Measurements from ENCODE around the gene PPP2R3B. TPM values are rescaled to one million over a fixed set of nuclear protein-coding genes. Genes with fewer than 3 reads are reported as not detected.

The PPP2R3B gene
- total RNA-seq, 1 experiment from 2014 or later = 130 TPM

DNA sequence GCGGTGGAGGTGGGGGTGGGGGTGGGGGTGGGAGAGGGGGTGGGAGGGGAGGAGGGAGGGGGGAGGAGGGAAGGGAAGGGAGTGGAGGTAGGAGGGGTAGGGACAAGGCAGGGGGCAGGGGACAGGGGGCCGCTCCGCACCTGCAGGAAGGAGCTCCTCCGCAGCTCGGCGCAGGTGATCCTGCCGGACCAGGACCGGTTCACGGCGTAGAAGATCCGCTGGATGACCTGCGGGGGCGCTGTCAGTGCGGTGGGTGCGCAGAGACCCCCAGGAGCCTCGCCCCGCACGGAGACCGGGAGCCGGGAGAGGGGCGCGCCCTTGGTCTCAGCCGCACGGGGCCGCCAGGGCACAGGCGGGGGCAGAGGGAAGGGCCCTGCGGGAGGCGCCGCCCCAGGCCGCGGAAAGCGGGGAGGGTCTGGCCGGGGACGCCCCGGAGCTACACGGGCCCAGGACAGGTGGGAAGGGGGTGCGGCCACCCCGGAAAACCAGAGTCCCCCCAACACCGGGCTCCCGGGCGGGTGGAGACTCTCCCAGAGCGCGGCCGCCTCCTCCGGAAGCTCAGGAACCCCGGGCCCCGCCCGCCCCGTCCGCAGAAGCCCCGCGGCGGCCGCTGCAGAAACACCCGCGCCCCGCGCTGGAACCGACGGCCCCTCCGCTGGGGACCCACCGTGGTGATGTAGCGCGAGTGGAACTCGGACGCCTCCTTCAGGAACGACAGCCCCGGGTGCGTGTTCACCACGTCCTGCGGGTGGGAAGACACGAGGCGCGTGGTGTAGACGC lies 40.5 kb downstream of the PPP2R3B start:
- peak; percentile 38 for DNase-seq (ENCODE audit: low spot score)
- no peak for TF ChIP-seq JAZF1 (CRISPR knock-in tag; IDR thresholded peaks at IDR 0.05)
- TF ChIP-seq, protein P1, sequence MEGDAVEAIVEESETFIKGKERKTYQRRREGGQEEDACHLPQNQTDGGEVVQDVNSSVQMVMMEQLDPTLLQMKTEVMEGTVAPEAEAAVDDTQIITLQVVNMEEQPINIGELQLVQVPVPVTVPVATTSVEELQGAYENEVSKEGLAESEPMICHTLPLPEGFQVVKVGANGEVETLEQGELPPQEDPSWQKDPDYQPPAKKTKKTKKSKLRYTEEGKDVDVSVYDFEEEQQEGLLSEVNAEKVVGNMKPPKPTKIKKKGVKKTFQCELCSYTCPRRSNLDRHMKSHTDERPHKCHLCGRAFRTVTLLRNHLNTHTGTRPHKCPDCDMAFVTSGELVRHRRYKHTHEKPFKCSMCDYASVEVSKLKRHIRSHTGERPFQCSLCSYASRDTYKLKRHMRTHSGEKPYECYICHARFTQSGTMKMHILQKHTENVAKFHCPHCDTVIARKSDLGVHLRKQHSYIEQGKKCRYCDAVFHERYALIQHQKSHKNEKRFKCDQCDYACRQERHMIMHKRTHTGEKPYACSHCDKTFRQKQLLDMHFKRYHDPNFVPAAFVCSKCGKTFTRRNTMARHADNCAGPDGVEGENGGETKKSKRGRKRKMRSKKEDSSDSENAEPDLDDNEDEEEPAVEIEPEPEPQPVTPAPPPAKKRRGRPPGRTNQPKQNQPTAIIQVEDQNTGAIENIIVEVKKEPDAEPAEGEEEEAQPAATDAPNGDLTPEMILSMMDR (IDR thresholded peaks at IDR 0.05) = 0 out of 2 replicates have a peak, but pooled peaks have one; percentile 15
- Mint-ChIP-seq H3K4me1 (peaks cover 5% of the 10 kb centered on the region; the same call in 1 of the 2 replicates), H3K36me3 (peaks cover 25% of the 10 kb centered on the region), H3K27ac (no peak overlapping the region), H3K4me3 (no peak overlapping the region), H3K9me3 (no peaks in the 10 kb centered on the region), H3K27me3 (ENCODE audit: low read depth) (no peaks in the 10 kb centered on the region)
- ChIA-PET CTCF (no interaction called here), POLR2A (no interaction called here)
- ATAC-seq = peak; percentile 46

DNA sequence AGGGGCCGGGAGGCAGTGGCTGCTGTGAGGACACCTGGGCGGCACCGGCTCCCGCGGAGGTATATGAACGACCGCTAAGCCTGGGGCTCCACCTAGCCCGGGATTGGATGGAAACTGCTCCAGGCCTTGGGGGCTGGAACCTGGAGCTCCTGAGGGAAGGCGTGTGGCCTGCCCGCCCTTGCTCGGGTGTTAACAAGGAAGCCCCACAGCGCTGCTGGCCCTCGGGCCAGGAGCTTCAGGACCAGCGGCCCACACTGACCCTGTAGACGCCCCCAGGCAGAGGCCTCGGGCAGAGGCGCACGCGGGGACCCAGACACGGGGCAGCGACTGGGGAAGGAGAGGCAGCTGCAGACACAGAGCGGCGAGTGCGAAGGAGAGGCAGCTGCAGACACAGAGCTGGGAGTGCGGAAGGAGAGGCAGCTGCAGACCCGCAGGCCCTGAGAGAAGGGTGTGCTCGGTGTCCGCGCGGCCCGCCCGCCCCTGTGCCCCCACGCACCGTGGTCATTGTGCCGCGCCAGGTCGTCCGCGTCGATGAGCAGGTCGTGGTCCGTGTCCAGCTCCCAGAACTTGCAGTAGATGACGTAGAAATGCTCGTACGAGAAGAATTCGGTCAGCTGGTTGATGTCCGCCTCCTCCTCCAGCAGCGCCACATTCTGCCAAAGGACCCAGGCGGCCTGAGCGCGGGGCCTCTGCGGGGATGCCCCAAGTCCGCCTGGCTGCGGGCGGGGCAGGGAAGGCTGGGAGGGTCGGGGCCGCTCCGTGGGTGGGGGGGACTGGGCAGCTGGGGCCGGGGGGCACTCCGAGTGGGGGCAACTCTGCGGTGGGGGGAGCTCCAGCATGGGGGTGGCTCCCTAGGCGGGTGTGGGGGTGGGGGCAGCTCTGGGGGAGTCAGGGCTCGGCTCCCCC lies 41.4 kb downstream of the PPP2R3B start:
- no peaks in the 10 kb centered on the region for H3K9me3 Mint-ChIP-seq
- peaks cover 4% of the 10 kb centered on the region; the same call in 1 of the 2 replicates for H3K4me1 Mint-ChIP-seq
- ATAC-seq (no peak), DNase-seq (ENCODE audit: low spot score) (peak; percentile 7)
- H3K27ac Mint-ChIP-seq = no peak overlapping the region; the same call in 1 of the 2 replicates
- POLR2A ChIA-PET = no interaction called here
- H3K36me3 Mint-ChIP-seq = peaks cover 30% of the 10 kb centered on the region
- TF ChIP-seq, protein P2, sequence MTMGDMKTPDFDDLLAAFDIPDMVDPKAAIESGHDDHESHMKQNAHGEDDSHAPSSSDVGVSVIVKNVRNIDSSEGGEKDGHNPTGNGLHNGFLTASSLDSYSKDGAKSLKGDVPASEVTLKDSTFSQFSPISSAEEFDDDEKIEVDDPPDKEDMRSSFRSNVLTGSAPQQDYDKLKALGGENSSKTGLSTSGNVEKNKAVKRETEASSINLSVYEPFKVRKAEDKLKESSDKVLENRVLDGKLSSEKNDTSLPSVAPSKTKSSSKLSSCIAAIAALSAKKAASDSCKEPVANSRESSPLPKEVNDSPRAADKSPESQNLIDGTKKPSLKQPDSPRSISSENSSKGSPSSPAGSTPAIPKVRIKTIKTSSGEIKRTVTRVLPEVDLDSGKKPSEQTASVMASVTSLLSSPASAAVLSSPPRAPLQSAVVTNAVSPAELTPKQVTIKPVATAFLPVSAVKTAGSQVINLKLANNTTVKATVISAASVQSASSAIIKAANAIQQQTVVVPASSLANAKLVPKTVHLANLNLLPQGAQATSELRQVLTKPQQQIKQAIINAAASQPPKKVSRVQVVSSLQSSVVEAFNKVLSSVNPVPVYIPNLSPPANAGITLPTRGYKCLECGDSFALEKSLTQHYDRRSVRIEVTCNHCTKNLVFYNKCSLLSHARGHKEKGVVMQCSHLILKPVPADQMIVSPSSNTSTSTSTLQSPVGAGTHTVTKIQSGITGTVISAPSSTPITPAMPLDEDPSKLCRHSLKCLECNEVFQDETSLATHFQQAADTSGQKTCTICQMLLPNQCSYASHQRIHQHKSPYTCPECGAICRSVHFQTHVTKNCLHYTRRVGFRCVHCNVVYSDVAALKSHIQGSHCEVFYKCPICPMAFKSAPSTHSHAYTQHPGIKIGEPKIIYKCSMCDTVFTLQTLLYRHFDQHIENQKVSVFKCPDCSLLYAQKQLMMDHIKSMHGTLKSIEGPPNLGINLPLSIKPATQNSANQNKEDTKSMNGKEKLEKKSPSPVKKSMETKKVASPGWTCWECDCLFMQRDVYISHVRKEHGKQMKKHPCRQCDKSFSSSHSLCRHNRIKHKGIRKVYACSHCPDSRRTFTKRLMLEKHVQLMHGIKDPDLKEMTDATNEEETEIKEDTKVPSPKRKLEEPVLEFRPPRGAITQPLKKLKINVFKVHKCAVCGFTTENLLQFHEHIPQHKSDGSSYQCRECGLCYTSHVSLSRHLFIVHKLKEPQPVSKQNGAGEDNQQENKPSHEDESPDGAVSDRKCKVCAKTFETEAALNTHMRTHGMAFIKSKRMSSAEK (CRISPR knock-in tag; IDR thresholded peaks at IDR 0.05; ENCODE audit: borderline replicate concordance) = no peak
- TF ChIP-seq ZNF416 (CRISPR knock-in tag; IDR thresholded peaks at IDR 0.05) (no peak), ESRRA (CRISPR knock-in tag; IDR thresholded peaks at IDR 0.05; ENCODE audit: borderline replicate concordance) (no peak), NR2C2 (CRISPR knock-in tag; IDR thresholded peaks at IDR 0.05) (no peak), KAT7 (CRISPR knock-in tag; IDR thresholded peaks at IDR 0.05; ENCODE audit: borderline replicate concordance) (no peak), TCF7 (CRISPR knock-in tag; IDR thresholded peaks at IDR 0.05; ENCODE audit: low read depth) (no peak), ZNF232 (CRISPR knock-in tag; IDR thresholded peaks at IDR 0.05) (no peak), JAZF1 (CRISPR knock-in tag; IDR thresholded peaks at IDR 0.05) (no peak), GTF2I (CRISPR knock-in tag; conservative IDR thresholded peaks at IDR 0.05) (no peak), FOXP1 (CRISPR knock-in tag; IDR thresholded peaks at IDR 0.05; ENCODE audit: borderline replicate concordance) (no peak)
- TF ChIP-seq, protein P3, sequence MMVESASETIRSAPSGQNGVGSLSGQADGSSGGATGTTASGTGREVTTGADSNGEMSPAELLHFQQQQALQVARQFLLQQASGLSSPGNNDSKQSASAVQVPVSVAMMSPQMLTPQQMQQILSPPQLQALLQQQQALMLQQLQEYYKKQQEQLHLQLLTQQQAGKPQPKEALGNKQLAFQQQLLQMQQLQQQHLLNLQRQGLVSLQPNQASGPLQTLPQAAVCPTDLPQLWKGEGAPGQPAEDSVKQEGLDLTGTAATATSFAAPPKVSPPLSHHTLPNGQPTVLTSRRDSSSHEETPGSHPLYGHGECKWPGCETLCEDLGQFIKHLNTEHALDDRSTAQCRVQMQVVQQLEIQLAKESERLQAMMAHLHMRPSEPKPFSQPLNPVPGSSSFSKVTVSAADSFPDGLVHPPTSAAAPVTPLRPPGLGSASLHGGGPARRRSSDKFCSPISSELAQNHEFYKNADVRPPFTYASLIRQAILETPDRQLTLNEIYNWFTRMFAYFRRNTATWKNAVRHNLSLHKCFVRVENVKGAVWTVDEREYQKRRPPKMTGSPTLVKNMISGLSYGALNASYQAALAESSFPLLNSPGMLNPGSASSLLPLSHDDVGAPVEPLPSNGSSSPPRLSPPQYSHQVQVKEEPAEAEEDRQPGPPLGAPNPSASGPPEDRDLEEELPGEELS (CRISPR knock-in tag; IDR thresholded peaks at IDR 0.05) = no peak
- TF ChIP-seq, protein P4, sequence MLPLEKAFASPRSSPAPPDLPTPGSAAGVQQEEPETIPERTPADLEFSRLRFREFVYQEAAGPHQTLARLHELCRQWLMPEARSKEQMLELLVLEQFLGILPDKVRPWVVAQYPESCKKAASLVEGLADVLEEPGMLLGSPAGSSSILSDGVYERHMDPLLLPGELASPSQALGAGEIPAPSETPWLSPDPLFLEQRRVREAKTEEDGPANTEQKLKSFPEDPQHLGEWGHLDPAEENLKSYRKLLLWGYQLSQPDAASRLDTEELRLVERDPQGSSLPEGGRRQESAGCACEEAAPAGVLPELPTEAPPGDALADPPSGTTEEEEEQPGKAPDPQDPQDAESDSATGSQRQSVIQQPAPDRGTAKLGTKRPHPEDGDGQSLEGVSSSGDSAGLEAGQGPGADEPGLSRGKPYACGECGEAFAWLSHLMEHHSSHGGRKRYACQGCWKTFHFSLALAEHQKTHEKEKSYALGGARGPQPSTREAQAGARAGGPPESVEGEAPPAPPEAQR (CRISPR knock-in tag; IDR thresholded peaks at IDR 0.05) = no peak
- TF ChIP-seq, protein P5, sequence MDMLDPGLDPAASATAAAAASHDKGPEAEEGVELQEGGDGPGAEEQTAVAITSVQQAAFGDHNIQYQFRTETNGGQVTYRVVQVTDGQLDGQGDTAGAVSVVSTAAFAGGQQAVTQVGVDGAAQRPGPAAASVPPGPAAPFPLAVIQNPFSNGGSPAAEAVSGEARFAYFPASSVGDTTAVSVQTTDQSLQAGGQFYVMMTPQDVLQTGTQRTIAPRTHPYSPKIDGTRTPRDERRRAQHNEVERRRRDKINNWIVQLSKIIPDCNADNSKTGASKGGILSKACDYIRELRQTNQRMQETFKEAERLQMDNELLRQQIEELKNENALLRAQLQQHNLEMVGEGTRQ (CRISPR knock-in tag; IDR thresholded peaks at IDR 0.05) = no peak
- TF ChIP-seq, protein P6, sequence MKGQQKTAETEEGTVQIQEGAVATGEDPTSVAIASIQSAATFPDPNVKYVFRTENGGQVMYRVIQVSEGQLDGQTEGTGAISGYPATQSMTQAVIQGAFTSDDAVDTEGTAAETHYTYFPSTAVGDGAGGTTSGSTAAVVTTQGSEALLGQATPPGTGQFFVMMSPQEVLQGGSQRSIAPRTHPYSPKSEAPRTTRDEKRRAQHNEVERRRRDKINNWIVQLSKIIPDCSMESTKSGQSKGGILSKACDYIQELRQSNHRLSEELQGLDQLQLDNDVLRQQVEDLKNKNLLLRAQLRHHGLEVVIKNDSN (CRISPR knock-in tag; IDR thresholded peaks at IDR 0.05) = no peak
- TF ChIP-seq, protein P7, sequence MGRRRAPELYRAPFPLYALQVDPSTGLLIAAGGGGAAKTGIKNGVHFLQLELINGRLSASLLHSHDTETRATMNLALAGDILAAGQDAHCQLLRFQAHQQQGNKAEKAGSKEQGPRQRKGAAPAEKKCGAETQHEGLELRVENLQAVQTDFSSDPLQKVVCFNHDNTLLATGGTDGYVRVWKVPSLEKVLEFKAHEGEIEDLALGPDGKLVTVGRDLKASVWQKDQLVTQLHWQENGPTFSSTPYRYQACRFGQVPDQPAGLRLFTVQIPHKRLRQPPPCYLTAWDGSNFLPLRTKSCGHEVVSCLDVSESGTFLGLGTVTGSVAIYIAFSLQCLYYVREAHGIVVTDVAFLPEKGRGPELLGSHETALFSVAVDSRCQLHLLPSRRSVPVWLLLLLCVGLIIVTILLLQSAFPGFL (CRISPR knock-in tag; IDR thresholded peaks at IDR 0.05; ENCODE audit: borderline replicate concordance) = no peak
- no peaks in the 10 kb centered on the region for H3K27me3 Mint-ChIP-seq (ENCODE audit: low read depth)
- CTCF ChIA-PET = no interaction called here
- no peak overlapping the region for H3K4me3 Mint-ChIP-seq
